PC-9 (cell line): ENCODE data around the gene CYB5R4.

Experiments
- EZH2 ChIP-seq: fragments of 200-600 bp; sonication (generic); IDR thresholded peaks from 2 replicates; pipeline ENCODE4 v1.8.0; 2017; ENCODE audit warnings: antibody characterized with exemption, low read depth
- TF ChIP-seq, protein P1 (sequence below): fragments of 200-600 bp; sonication (generic); conservative IDR thresholded peaks from 2 replicates; pipeline ENCODE4 v1.6.1; 2017; ENCODE audit warnings: mixed run types, antibody characterized with exemption, mild to moderate bottlenecking, moderate library complexity

DNA sequence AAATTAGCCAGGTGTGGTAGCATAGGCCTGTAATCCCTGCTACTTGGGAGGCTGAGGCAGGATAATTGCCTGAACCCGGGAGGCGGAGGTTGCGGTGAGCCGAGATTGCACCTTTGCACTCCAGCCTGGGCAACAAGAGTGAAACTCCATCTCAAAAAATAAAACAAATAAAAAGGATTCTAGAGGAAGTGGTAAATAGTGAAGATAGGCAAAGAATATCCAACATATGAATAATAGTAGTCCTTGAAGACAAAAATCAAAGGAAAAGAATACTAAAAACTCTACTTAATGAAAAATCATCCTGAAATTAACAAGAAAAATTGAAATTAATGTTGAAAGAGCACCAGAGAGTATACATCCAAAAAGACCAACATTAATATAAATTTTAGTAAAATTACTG is 107.0 kb downstream of the CYB5R4 start:
- TF ChIP-seq, protein P1, sequence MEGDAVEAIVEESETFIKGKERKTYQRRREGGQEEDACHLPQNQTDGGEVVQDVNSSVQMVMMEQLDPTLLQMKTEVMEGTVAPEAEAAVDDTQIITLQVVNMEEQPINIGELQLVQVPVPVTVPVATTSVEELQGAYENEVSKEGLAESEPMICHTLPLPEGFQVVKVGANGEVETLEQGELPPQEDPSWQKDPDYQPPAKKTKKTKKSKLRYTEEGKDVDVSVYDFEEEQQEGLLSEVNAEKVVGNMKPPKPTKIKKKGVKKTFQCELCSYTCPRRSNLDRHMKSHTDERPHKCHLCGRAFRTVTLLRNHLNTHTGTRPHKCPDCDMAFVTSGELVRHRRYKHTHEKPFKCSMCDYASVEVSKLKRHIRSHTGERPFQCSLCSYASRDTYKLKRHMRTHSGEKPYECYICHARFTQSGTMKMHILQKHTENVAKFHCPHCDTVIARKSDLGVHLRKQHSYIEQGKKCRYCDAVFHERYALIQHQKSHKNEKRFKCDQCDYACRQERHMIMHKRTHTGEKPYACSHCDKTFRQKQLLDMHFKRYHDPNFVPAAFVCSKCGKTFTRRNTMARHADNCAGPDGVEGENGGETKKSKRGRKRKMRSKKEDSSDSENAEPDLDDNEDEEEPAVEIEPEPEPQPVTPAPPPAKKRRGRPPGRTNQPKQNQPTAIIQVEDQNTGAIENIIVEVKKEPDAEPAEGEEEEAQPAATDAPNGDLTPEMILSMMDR = no peak
- no peak for TF ChIP-seq EZH2
